HCT116 (cell line): ENCODE results near the gene GRB10.

Experiments
- ELF1 ChIP-seq: IDR thresholded peaks from 2 replicates; pipeline ENCODE4 v1.6.1; 2012; ENCODE audit warnings: low read depth, borderline replicate concordance
- EZH2 ChIP-seq: fragments of 200-600 bp; sonication (generic); IDR thresholded peaks from 2 replicates; pipeline ENCODE4 v1.6.1; 2017; ENCODE audit warnings: antibody characterized with exemption, mixed run types
- JUND ChIP-seq: IDR thresholded peaks from 2 replicates; pipeline ENCODE4 v1.6.1; 2012
- POLR2A ChIP-seq: IDR thresholded peaks from 2 replicates; pipeline ENCODE4 v1.7.0; 2011; ENCODE audit warnings: borderline replicate concordance; ENCODE audit not compliant: insufficient read depth, insufficient read length; ENCODE audit errors: extremely low read depth
- POLR2AphosphoS5 ChIP-seq: IDR thresholded peaks from 2 replicates; pipeline ENCODE4 v1.6.1; 2011; ENCODE audit warnings: mild to moderate bottlenecking, low read depth, low read length, moderate library complexity
- SIN3A ChIP-seq: IDR thresholded peaks from 2 replicates; pipeline ENCODE4 v1.6.1; 2012; ENCODE audit warnings: low read depth
- ZFX ChIP-seq: fragments of 450-650 bp; IDR thresholded peaks from 2 replicates; pipeline ENCODE4 v1.6.1; 2017
- ZNF274 ChIP-seq: fragments of 200-500 bp; sonication (Bioruptor generic); IDR thresholded peaks from 2 replicates; pipeline ENCODE4 v1.6.1; 2014; ENCODE audit warnings: mild to moderate bottlenecking, low read depth, low read length, inconsistent platforms
- TF ChIP-seq, protein P1 (sequence below), 3 experiments: fragments of 200-600 bp in 1 of 3; sonication (generic) in 1 of 3; IDR thresholded peaks in 2 of 3; conservative IDR thresholded peaks in 1 of 3; 2 replicates each; pipeline ENCODE4 v1.5.1; 2012 to 2017; ENCODE audit warnings: low read depth in 2 of 3, low read length in 2 of 3, antibody characterized with exemption in 1 of 3, borderline replicate concordance in 1 of 3, control low read depth in 1 of 3, mild to moderate bottlenecking in 1 of 3, mixed read lengths in 1 of 3, mixed run types in 1 of 3, moderate library complexity in 1 of 3; ENCODE audit not compliant: insufficient read depth in 1 of 3
- TF ChIP-seq, protein P2 (sequence below): IDR thresholded peaks from 2 replicates; pipeline ENCODE4 v1.6.1; 2012
- TF ChIP-seq, protein P3 (sequence below): IDR thresholded peaks from 2 replicates; pipeline ENCODE4 v1.6.1; 2012; ENCODE audit warnings: low read depth
- TF ChIP-seq, protein P4 (sequence below): IDR thresholded peaks from 2 replicates; pipeline ENCODE4 v1.6.1; 2012

DNA sequence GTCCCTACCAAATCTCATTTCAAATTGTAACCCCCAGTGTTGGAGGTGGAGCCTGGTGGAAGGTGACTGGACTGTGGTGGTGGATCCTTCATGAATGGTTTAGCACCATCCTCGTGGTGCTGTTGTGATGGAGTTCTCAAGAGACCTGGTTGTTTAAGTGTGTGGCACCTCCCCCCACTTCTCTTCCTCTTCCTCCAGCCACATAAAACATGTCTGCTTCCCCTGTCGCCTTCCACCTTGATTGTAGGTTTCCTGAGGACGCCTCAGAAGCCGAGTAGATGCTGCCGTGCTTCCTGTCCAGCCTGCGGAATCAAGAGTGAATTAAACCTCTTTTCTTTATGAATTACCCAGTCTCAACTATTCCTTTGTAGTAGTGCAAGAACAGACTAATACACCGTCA is 21.0 kb downstream of the GRB10 start:
- TF ChIP-seq POLR2AphosphoS5 = no peak
- TF ChIP-seq POLR2A = no peak
- TF ChIP-seq, protein P1, sequence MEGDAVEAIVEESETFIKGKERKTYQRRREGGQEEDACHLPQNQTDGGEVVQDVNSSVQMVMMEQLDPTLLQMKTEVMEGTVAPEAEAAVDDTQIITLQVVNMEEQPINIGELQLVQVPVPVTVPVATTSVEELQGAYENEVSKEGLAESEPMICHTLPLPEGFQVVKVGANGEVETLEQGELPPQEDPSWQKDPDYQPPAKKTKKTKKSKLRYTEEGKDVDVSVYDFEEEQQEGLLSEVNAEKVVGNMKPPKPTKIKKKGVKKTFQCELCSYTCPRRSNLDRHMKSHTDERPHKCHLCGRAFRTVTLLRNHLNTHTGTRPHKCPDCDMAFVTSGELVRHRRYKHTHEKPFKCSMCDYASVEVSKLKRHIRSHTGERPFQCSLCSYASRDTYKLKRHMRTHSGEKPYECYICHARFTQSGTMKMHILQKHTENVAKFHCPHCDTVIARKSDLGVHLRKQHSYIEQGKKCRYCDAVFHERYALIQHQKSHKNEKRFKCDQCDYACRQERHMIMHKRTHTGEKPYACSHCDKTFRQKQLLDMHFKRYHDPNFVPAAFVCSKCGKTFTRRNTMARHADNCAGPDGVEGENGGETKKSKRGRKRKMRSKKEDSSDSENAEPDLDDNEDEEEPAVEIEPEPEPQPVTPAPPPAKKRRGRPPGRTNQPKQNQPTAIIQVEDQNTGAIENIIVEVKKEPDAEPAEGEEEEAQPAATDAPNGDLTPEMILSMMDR (IDR thresholded peaks at IDR 0.05 in 2 of 3, conservative IDR thresholded peaks at IDR 0.05 in 1 of 3; ENCODE audit: borderline replicate concordance in 1 of 3, insufficient read depth in 1 of 3, low read depth in 2 of 3, low read length in 2 of 3) = no peak
- TF ChIP-seq, protein P2, sequence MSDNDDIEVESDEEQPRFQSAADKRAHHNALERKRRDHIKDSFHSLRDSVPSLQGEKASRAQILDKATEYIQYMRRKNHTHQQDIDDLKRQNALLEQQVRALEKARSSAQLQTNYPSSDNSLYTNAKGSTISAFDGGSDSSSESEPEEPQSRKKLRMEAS = no peak
- TF ChIP-seq ZNF274 = no peak
- no peak for TF ChIP-seq SIN3A
- TF ChIP-seq JUND = no peak
- no peak for TF ChIP-seq ELF1
- TF ChIP-seq, protein P3, sequence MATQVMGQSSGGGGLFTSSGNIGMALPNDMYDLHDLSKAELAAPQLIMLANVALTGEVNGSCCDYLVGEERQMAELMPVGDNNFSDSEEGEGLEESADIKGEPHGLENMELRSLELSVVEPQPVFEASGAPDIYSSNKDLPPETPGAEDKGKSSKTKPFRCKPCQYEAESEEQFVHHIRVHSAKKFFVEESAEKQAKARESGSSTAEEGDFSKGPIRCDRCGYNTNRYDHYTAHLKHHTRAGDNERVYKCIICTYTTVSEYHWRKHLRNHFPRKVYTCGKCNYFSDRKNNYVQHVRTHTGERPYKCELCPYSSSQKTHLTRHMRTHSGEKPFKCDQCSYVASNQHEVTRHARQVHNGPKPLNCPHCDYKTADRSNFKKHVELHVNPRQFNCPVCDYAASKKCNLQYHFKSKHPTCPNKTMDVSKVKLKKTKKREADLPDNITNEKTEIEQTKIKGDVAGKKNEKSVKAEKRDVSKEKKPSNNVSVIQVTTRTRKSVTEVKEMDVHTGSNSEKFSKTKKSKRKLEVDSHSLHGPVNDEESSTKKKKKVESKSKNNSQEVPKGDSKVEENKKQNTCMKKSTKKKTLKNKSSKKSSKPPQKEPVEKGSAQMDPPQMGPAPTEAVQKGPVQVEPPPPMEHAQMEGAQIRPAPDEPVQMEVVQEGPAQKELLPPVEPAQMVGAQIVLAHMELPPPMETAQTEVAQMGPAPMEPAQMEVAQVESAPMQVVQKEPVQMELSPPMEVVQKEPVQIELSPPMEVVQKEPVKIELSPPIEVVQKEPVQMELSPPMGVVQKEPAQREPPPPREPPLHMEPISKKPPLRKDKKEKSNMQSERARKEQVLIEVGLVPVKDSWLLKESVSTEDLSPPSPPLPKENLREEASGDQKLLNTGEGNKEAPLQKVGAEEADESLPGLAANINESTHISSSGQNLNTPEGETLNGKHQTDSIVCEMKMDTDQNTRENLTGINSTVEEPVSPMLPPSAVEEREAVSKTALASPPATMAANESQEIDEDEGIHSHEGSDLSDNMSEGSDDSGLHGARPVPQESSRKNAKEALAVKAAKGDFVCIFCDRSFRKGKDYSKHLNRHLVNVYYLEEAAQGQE = no peak
- TF ChIP-seq, protein P4, sequence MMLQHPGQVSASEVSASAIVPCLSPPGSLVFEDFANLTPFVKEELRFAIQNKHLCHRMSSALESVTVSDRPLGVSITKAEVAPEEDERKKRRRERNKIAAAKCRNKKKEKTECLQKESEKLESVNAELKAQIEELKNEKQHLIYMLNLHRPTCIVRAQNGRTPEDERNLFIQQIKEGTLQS = no peak
- no peak for TF ChIP-seq ZFX
- TF ChIP-seq EZH2 = no peak
